HEK293T (cell line): ENCODE data around the gene TRPM3.
"Not testable (repeated sequence)": the region's sequence is repeated elsewhere in the genome, so short reads cannot be mapped to it uniquely, and the experiment has no call there.

ENCODE experiments used
- CTCF ChIA-PET: fragments of 350-600 bp; formaldehyde crosslinking; extraction: SDS; loops from one replicate; lab custom pipeline; 2021; ENCODE audit warnings: antibody characterized with exemption, inconsistent platforms; lab: Yijun Ruan, JAX
- POLR2A ChIA-PET: fragments of 350-600 bp; formaldehyde crosslinking; extraction: SDS; loops from one replicate; lab custom pipeline; 2020; ENCODE audit warnings: antibody characterized with exemption, inconsistent platforms; lab: Yijun Ruan, JAX
- DNase-seq: peaks from one replicate; pipeline ENCODE4 v3.0.0; 2012; ENCODE audit warnings: mixed read lengths; ENCODE audit errors: extremely low spot score
- ARNT ChIP-seq: fragments of 450-650 bp; IDR thresholded peaks from 2 replicates; pipeline ENCODE4 v1.6.1; 2017; ENCODE audit warnings: mild to moderate bottlenecking
- BHLHE40 ChIP-seq: fragments of 450-650 bp; IDR thresholded peaks from 2 replicates; pipeline ENCODE4 v1.6.1; 2016; ENCODE audit warnings: mild to moderate bottlenecking, moderate library complexity, borderline replicate concordance
- CTBP1 ChIP-seq: fragments of 450-650 bp; IDR thresholded peaks from 2 replicates; pipeline ENCODE4 v1.6.1; 2016; ENCODE audit warnings: borderline replicate concordance
- ELF4 ChIP-seq: fragments of 450-650 bp; IDR thresholded peaks from 2 replicates; pipeline ENCODE4 v1.6.1; 2017; ENCODE audit warnings: antibody characterized with exemption
- FOXA1 ChIP-seq: fragments of 450-650 bp; IDR thresholded peaks from 2 replicates; pipeline ENCODE4 v1.6.1; 2016; ENCODE audit warnings: mild to moderate bottlenecking
- FOXK2 ChIP-seq: fragments of 450-650 bp; IDR thresholded peaks from 2 replicates; pipeline ENCODE4 v1.6.1; 2016; ENCODE audit warnings: mild to moderate bottlenecking
- FOXM1 ChIP-seq: fragments of 450-650 bp; IDR thresholded peaks from 2 replicates; pipeline ENCODE4 v1.6.1; 2017; ENCODE audit warnings: mild to moderate bottlenecking, borderline replicate concordance
- HDGF ChIP-seq: fragments of 450-650 bp; IDR thresholded peaks from 2 replicates; pipeline ENCODE4 v1.6.1; 2017; ENCODE audit warnings: antibody characterized with exemption, borderline replicate concordance
- L3MBTL2 ChIP-seq: fragments of 450-650 bp; conservative IDR thresholded peaks from 2 replicates; pipeline ENCODE4 v1.6.1; 2016; ENCODE audit warnings: mild to moderate bottlenecking
- LEF1 ChIP-seq: fragments of 450-650 bp; IDR thresholded peaks from 2 replicates; pipeline ENCODE4 v1.6.1; 2017; ENCODE audit warnings: mild to moderate bottlenecking, borderline replicate concordance
- NFRKB ChIP-seq: fragments of 450-650 bp; IDR thresholded peaks from 2 replicates; pipeline ENCODE4 v1.6.1; 2016; ENCODE audit warnings: mild to moderate bottlenecking, moderate library complexity
- PKNOX1 ChIP-seq: fragments of 450-650 bp; IDR thresholded peaks from 2 replicates; pipeline ENCODE4 v1.6.1; 2016
- SP1 ChIP-seq: fragments of 450-650 bp; IDR thresholded peaks from 2 replicates; pipeline ENCODE4 v1.6.1; 2017
- SUZ12 ChIP-seq: fragments of 450-650 bp; IDR thresholded peaks from 2 replicates; pipeline ENCODE4 v1.6.1; 2016; ENCODE audit warnings: mild to moderate bottlenecking
- TARDBP ChIP-seq: fragments of 450-650 bp; IDR thresholded peaks from 2 replicates; pipeline ENCODE4 v1.6.1; 2016
- ZNF384 ChIP-seq: fragments of 450-650 bp; IDR thresholded peaks from 2 replicates; pipeline ENCODE4 v1.6.1; 2016

The TRPM3 gene

GRCh38 chr9:70658765-70659164 lies 462.7 kb downstream of the TRPM3 start:
- ChIA-PET POLR2A (no interaction called here), CTCF (no interaction called here)
- no peak for DNase-seq
- no peak for TF ChIP-seq NFRKB
- no peak for TF ChIP-seq ARNT
- no peak for TF ChIP-seq SP1
- no peak for TF ChIP-seq FOXK2
- TF ChIP-seq FOXA1, result no peak
- TF ChIP-seq TARDBP, result no peak

DNA sequence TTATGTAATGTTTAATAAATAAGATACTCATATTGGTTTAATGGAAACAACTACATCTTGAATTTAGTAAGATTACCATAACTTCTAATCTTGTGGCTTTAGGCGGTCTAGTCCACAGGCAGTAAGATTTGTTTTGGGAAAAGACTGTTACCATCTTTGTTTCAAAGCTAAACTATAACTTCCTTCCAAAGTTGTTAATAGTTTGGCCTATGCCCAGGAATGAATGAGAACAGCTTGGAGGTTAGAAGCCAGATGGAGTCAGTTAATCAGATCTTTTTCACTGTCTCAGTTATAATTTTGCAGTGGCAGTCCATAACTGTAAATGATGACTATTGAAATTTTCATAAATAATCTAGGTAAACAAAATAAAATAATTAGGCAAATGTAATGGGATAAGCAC lies 465.1 kb downstream of the TRPM3 start:
- CTCF ChIA-PET, result interaction anchor here (1.1 kb wide), 1 partner anchor 16 kb away, joined by 3 read pairs; no protein-coding TSS in a partner anchor
- no peak for DNase-seq
- POLR2A ChIA-PET, result no interaction called here
- TF ChIP-seq ZNF384, result no peak
- no peak for TF ChIP-seq CTBP1
- TF ChIP-seq NFRKB, result no peak
- no peak for TF ChIP-seq LEF1
- TF ChIP-seq L3MBTL2, result no peak
- TF ChIP-seq ELF4, result no peak
- no peak for TF ChIP-seq ARNT
- no peak for TF ChIP-seq SUZ12
- TF ChIP-seq HDGF, result no peak
- TF ChIP-seq FOXM1, result no peak
- TF ChIP-seq PKNOX1, result no peak
- no peak for TF ChIP-seq FOXK2
- no peak for TF ChIP-seq FOXA1
- TF ChIP-seq BHLHE40, result no peak
- TF ChIP-seq TARDBP, result no peak
- no peak for TF ChIP-seq SP1

- DNase-seq, result no peak
- CTCF ChIA-PET, result no interaction called here
- POLR2A ChIA-PET, result no interaction called here
- no peak for TF ChIP-seq ARNT
- TF ChIP-seq L3MBTL2, result no peak
- TF ChIP-seq FOXK2, result no peak
These were observed 467.3 kb downstream of the TRPM3 start for GRCh38 chr9:70654144-70654543.

- POLR2A ChIA-PET, CTCF ChIA-PET, DNase-seq: not testable (repeated sequence)
These were observed 476.8 kb downstream of the TRPM3 start for GRCh38 chr9:70644627-70645026.

GRCh38 chr9:70642341-70642740 lies 479.1 kb downstream of the TRPM3 start:
- no peak for TF ChIP-seq CTBP1
- no peak for TF ChIP-seq FOXK2
- TF ChIP-seq PKNOX1, result no peak
- CTCF ChIA-PET, result no interaction called here
- POLR2A ChIA-PET, result no interaction called here
- DNase-seq, result no peak

- POLR2A ChIA-PET, result no interaction called here
- DNase-seq, result no peak
- TF ChIP-seq FOXM1 (no peak), SUZ12 (no peak), PKNOX1 (no peak), TARDBP (no peak), L3MBTL2 (no peak), ELF4 (no peak), FOXA1 (no peak), ARNT (no peak), ZNF384 (no peak), CTBP1 (no peak)
- CTCF ChIA-PET, result no interaction called here
These were observed 479.8 kb downstream of the TRPM3 start for GRCh38 chr9:70641631-70642030.

- POLR2A ChIA-PET, result no interaction called here
- TF ChIP-seq SUZ12, result no peak
- no peak for TF ChIP-seq L3MBTL2
- no peak for TF ChIP-seq BHLHE40
- no peak for TF ChIP-seq TARDBP
- no peak for TF ChIP-seq ARNT
- no peak for TF ChIP-seq ELF4
- no peak for TF ChIP-seq FOXA1
- TF ChIP-seq ZNF384, result no peak
- no peak for DNase-seq
- CTCF ChIA-PET, result interaction anchor here (0.9 to 1.5 kb wide), 2 partner anchors 15 to 358 kb away, joined by 3 to 4 read pairs; no protein-coding TSS in a partner anchor
These were observed 480.4 kb downstream of the TRPM3 start for GRCh38 chr9:70641031-70641430.
